ENCODE data around the gene RSAD1. TPM values are rescaled to one million over a fixed set of nuclear protein-coding genes. Genes with fewer than 3 reads are reported as not detected.

RSAD1 gene
- total and polyA plus RNA-seq, 4 donors: 20.1 to 43.2 (median 29.9) TPM

DNA sequence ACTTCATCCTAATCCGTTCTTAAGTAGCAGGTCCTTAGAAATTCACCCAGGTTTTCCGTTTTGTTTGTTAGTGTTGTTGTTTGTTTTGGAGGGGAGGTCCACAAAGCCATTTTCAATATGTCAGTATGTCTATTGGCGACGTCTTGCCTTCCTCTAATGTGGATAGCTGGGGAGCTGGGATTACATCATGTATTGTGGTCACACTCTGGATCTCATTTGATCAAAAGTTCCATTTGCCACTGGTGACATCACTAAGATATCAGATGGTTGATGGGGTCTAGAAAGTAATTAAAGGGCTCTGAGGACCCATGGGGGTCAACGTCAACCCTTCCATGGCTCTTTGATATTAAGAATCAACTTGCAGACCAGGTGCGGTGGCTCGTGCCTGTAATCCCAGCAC is 51.2 kb downstream of the RSAD1 start:
- Histone ChIP-seq H3K4me1 (ENCODE audit: control insufficient read depth in 5 of 5, insufficient read depth in 5 of 5, low read length in 5 of 5) (peaks cover 0 to 32% (median 7%) of the 10 kb centered on the region in 5 donors), H3K4me3 (no peak overlapping the region), H3K9ac (ENCODE audit: insufficient read depth in 1 of 2, low read length in 2 of 2) (no peak overlapping the region), H3K36me3 (ENCODE audit: control insufficient read depth in 4 of 4, insufficient read depth in 4 of 4, low read length in 4 of 4) (no peaks in the 10 kb centered on the region), H3K9me3 (ENCODE audit: control insufficient read depth in 4 of 4, insufficient read depth in 3 of 4, low read length in 3 of 4) (peaks cover 0 to 1% (median 0%) of the 10 kb centered on the region in 4 donors), H3K27ac (ENCODE audit: low read depth in 1 of 2, low read length in 1 of 2) (no peak overlapping the region), H3K27me3 (ENCODE audit: control insufficient read depth in 3 of 3, insufficient read depth in 3 of 3, low read length in 2 of 3) (peaks cover 0 to 4% (median 4%) of the 10 kb centered on the region in 3 donors)
- 88% methylated on average over 7 of the region's 7 CpGs for WGBS, 2 donors
- no peak for DNase-seq
- TF ChIP-seq, protein P1, sequence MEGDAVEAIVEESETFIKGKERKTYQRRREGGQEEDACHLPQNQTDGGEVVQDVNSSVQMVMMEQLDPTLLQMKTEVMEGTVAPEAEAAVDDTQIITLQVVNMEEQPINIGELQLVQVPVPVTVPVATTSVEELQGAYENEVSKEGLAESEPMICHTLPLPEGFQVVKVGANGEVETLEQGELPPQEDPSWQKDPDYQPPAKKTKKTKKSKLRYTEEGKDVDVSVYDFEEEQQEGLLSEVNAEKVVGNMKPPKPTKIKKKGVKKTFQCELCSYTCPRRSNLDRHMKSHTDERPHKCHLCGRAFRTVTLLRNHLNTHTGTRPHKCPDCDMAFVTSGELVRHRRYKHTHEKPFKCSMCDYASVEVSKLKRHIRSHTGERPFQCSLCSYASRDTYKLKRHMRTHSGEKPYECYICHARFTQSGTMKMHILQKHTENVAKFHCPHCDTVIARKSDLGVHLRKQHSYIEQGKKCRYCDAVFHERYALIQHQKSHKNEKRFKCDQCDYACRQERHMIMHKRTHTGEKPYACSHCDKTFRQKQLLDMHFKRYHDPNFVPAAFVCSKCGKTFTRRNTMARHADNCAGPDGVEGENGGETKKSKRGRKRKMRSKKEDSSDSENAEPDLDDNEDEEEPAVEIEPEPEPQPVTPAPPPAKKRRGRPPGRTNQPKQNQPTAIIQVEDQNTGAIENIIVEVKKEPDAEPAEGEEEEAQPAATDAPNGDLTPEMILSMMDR (IDR thresholded peaks at IDR 0.05; ENCODE audit: control extremely low read depth, extremely low read depth): no peak
- no peak for ATAC-seq (ENCODE audit: insufficient read depth, low FRiP score)

DNA sequence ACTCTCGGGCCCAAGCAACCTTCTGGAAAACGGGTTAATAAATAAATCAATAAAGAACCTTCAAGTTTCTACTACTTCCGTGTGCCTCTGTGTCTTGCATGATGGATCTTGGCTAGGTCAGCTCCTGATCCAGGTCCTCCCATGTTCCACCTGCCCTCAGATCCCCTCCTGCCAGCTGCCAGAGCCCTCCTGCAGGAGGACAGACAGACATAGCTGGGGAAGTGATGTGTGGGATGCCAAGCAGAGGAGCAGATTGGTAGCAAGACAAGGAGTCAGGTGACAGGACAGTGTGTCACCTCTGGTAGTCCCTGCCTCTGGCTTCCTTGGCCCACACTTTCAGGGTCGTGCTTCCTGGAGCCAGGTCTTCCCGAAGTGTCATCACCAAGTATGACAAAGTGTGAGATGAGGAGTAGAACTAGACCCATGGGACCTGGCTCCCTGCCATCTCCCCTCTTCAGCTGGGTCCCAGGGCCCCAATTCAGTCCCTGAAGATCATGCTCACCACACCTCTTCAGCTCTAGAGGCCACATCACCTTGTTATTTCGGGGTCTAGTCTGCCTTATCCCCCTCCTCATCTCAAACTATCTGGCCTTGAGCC is 52.9 kb downstream of the RSAD1 start:
- Histone ChIP-seq H3K27me3 (ENCODE audit: control insufficient read depth in 3 of 3, insufficient read depth in 3 of 3, low read length in 2 of 3) (peaks cover 0 to 4% (median 4%) of the 10 kb centered on the region in 3 donors), H3K9me3 (ENCODE audit: control insufficient read depth in 4 of 4, insufficient read depth in 3 of 4, low read length in 3 of 4) (peaks cover 0 to 1% (median 0%) of the 10 kb centered on the region in 4 donors), H3K4me1 (ENCODE audit: control insufficient read depth in 5 of 5, insufficient read depth in 5 of 5, low read length in 5 of 5) (peaks cover 0 to 32% (median 7%) of the 10 kb centered on the region in 5 donors), H3K36me3 (ENCODE audit: control insufficient read depth in 4 of 4, insufficient read depth in 4 of 4, low read length in 4 of 4) (no peaks in the 10 kb centered on the region), H3K9ac (ENCODE audit: insufficient read depth in 1 of 2, low read length in 2 of 2) (no peak overlapping the region), H3K4me3 (no peak overlapping the region), H3K27ac (ENCODE audit: low read depth in 1 of 2, low read length in 1 of 2) (no peak overlapping the region)
- WGBS, 2 donors: 67 to 68% methylated on average over 6 of the region's 6 CpGs
- no peak for ATAC-seq (ENCODE audit: insufficient read depth, low FRiP score)
- TF ChIP-seq, protein P1 (IDR thresholded peaks at IDR 0.05; ENCODE audit: control extremely low read depth, extremely low read depth): no peak
- DNase-seq: no peak

DNA sequence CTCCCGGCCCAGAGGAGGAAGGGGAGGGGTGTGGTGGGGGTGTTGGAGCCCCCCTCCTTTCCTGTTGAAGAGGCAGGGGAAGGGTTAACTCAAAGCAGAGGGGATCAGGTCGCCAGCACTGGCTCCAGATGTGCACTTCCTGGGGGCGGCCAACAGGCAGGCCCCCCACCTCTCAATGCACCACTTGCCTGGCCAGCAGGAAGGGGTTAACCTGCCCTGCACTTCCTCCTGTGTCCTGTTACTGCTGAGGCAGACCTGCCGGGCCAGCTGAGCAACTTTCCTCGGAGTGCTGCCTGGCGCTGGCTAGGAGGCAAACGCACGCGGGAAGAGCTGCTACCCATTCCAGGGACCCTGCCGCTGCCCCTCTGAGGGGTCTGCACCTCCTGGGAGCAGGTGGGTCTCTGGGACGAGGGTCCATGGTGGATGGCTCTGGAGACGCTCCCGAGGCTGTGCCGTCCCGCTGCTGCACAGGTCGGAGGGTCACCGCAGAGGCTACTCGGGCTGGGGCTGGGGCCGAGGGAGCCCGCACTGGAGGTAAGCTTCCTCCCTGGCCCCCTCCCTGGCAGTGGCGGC is 53.9 kb downstream of the RSAD1 start, which contains the start of gene EPN3:
TSS of gene EPN3 (plus strand) at position 284 of the 573 bp plus-strand sequence. CDS start 3,822 bp downstream, outside the sequence.
- Histone ChIP-seq H3K36me3 (ENCODE audit: control insufficient read depth in 4 of 4, insufficient read depth in 4 of 4, low read length in 4 of 4) (no peaks in the 10 kb centered on the region), H3K9ac (ENCODE audit: insufficient read depth in 1 of 2, low read length in 2 of 2) (peak within 1 kb of the TSS in 1 of 2 donors; percentile 16), H3K4me1 (ENCODE audit: control insufficient read depth in 5 of 5, insufficient read depth in 5 of 5, low read length in 5 of 5) (peaks cover 0 to 32% (median 7%) of the 10 kb centered on the region in 5 donors), H3K9me3 (ENCODE audit: control insufficient read depth in 4 of 4, insufficient read depth in 3 of 4, low read length in 3 of 4) (peaks cover 0 to 1% (median 0%) of the 10 kb centered on the region in 4 donors), H3K27ac (ENCODE audit: low read depth in 1 of 2, low read length in 1 of 2) (no peak within 1 kb of the TSS), H3K27me3 (ENCODE audit: control insufficient read depth in 3 of 3, insufficient read depth in 3 of 3, low read length in 2 of 3) (peaks cover 0 to 4% (median 4%) of the 10 kb centered on the region in 3 donors), H3K4me3 (no peak within 1 kb of the TSS)
- peak; percentile 59 to 78 (median 72) for DNase-seq
- TF ChIP-seq, protein P1 (IDR thresholded peaks at IDR 0.05; ENCODE audit: control extremely low read depth, extremely low read depth): no peak
- ATAC-seq (ENCODE audit: insufficient read depth, low FRiP score): no peak
- 3 to 4% methylated on average over 21 of the region's 21 CpGs for WGBS, 2 donors
